ENCODE measurements around the gene MARCHF5. TPM values are rescaled to one million over a fixed set of nuclear protein-coding genes. Genes with fewer than 3 reads are reported as not detected.

Gene MARCHF5
- total and polyA plus RNA-seq, 2 of the 4 experiments (the other 2 are of a cell fraction), result 14.9 to 30.0 TPM

DNA sequence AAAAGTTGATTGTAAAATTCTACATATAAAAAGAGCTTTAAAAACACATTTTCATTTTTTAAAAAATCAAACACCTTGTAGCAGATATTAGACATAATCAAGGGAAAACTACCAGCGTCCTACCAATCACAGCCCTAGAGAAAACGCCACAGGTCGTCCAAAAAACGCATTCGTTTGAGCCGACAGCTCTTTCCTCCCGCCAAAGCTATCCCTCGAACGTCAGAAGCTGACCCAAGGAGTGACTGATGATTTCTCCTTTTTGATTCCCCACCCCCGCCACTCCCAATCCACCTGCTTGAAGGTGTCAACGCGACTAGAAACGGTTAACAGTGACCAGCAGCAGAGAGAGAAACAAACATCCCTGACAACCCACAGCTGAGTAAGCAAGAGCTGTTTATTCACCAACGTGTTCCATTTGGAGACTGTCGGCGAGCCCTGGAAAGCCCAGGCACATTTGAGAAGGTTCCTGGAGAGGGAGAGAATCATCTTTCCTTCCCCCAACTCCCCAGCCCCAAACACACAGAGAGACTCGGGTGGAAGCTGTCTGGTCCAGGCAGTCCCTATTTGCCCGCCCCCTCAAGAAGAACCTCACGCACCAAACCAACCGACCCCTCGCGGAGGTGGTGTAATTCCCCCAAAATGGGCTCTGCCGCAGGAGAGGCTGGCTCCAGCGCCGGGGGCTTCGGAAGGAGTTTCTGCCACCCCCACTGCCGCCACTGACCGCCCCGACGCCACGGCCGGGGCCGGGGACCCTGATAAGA is 711 bp upstream of the MARCHF5 start:
- in situ Hi-C loops (cut with MboI; ENCODE audit: low sequenced_read_pairs) (no loop called here), dilution Hi-C loops (cut with HindIII; ENCODE audit: low sequenced_read_pairs, unreplicated experiment) (no loop called here), intact Hi-C loops (cut with micrococcal nuclease) (loop anchor here (1.0 to 5.0 kb wide), 3 partner anchors 50 to 188 kb away; no protein-coding TSS in a partner anchor)
- peak overlapping the region; percentile 82 for H4K91ac ChIP-seq (ENCODE audit: insufficient read depth, low read depth, low read length)
- no peak overlapping the region; the same call in 1 of the 2 replicates for H2BK20ac ChIP-seq (ENCODE audit: low read depth, low read length)
- H2AK5ac ChIP-seq (ENCODE audit: low read depth, low read length), result 0 out of 2 replicates have a peak overlapping the region, but pooled peaks have one; percentile 20
- ATAC-seq (ENCODE audit: low read depth), result peak; percentile 15
- H2BK15ac ChIP-seq (ENCODE audit: low read depth, low read length), result no peak overlapping the region
- no peaks in the 10 kb centered on the region for H3K9me1 ChIP-seq (ENCODE audit: insufficient read depth, low read length)
- peak overlapping the region; percentile 50 for H3K9ac ChIP-seq (ENCODE audit: low read depth, low read length)
- peak overlapping the region; percentile 76 for H3K4me3 ChIP-seq (ENCODE audit: insufficient read depth, low read depth, low read length)
- peaks cover 3% of the 10 kb centered on the region; the same call in 1 of the 2 replicates for H3K36me3 ChIP-seq (ENCODE audit: control insufficient read depth, insufficient read depth, low read length)
- peak overlapping the region; percentile 63 for H2BK5ac ChIP-seq (ENCODE audit: low read depth, low read length, poor library complexity, severe bottlenecking)
- peak overlapping the region; percentile 32; the same call in 1 of the 2 replicates for H3K56ac ChIP-seq (ENCODE audit: extremely low read depth, insufficient read depth, low read length)
- no TSS peak for BruUV-seq (replicated peaks)
- peak; percentile 49 for DNase-seq
- H3K14ac ChIP-seq (replicated peaks; ENCODE audit: low read depth, low read length), result peak overlapping the region; percentile 41
- H3K18ac ChIP-seq (ENCODE audit: low read depth, low read length), result no peak overlapping the region
- WGBS, 2 experiments (ENCODE audit: extremely low coverage in 2 of 2, insufficient read length in 1 of 2), result 13% methylated on average over 6 of the region's 33 CpGs; no CpG with 5 or more reads in 1 of the 2 experiments
- H4K8ac ChIP-seq (ENCODE audit: low read depth in 2 of 2, low read length in 2 of 2), result peak overlapping the region; percentile 10 to 71; a peak in 2 of 4 replicates
- peaks cover 5% of the 10 kb centered on the region for H3K4me1 ChIP-seq (ENCODE audit: control insufficient read depth, insufficient read depth, low read length)
- H2AFZ ChIP-seq (replicated peaks; ENCODE audit: low read length, poor library complexity), result peak overlapping the region; percentile 98
- ChIA-PET POLR2A (ENCODE audit: unreplicated experiment) (no interaction called here), CTCF (interaction anchor here (1.0 to 1.6 kb wide), 2 partner anchors 8 to 23 kb away, joined by 3 to 4 read pairs; no protein-coding TSS in a partner anchor)
- peak overlapping the region; percentile 69 for H3K4me2 ChIP-seq (ENCODE audit: low read depth, low read length)
- peak; percentile 14; the same call in 1 of the 2 replicates for TF ChIP-seq RAD21 (IDR thresholded peaks at IDR 0.05; ENCODE audit: low read length)
- 0 out of 2 replicates have a peak, but pooled peaks have one; percentile 11 for TF ChIP-seq CHD1 (IDR thresholded peaks at IDR 0.05; ENCODE audit: low read depth, low read length)
- peak; percentile 23; the same call in 1 of the 2 replicates for TF ChIP-seq MXI1 (IDR thresholded peaks at IDR 0.05; ENCODE audit: borderline replicate concordance, low read depth, low read length)
- peak; percentile 22; the same call in 1 of the 2 replicates for TF ChIP-seq MAFK (IDR thresholded peaks at IDR 0.05; ENCODE audit: low read depth, low read length)
- no peak for TF ChIP-seq NFE2L2 (IDR thresholded peaks at IDR 0.05; ENCODE audit: low read depth, low read length)
- H3K79me1 ChIP-seq (ENCODE audit: low read depth in 1 of 2, low read length in 2 of 2), result peaks cover 14 to 38% of the 10 kb centered on the region in 2 experiments
- no peaks in the 10 kb centered on the region for H3K9me3 ChIP-seq (ENCODE audit: control insufficient read depth, insufficient read depth, low read length)
- H2BK120ac ChIP-seq (ENCODE audit: low read depth, low read length), result peak overlapping the region; percentile 75
- H4K20me1 ChIP-seq (ENCODE audit: insufficient read depth, low read length), result peaks cover 20% of the 10 kb centered on the region
- no peak overlapping the region for H4K5ac ChIP-seq (ENCODE audit: low read depth, low read length)
- H3K27me3 ChIP-seq (ENCODE audit: control insufficient read depth, insufficient read depth, low read length), result no peaks in the 10 kb centered on the region
- peak overlapping the region; percentile 31; the same call in 1 of the 2 replicates for H3K23ac ChIP-seq (ENCODE audit: low read depth, low read length)
- H3K27ac ChIP-seq (ENCODE audit: insufficient read depth, low read length), result peak overlapping the region; percentile 66
- H3K4ac ChIP-seq (ENCODE audit: low read depth, low read length), result peak overlapping the region; percentile 75
- peak overlapping the region; percentile 89 for H2AK9ac ChIP-seq (replicated peaks; ENCODE audit: low read depth, low read length, poor library complexity)
